HEK293T (cell line): ENCODE results near the gene P2RY2.

Source experiments
- CTCF ChIA-PET: fragments of 350-600 bp; formaldehyde crosslinking; extraction: SDS; loops from one replicate; lab custom pipeline; 2021; ENCODE audit warnings: antibody characterized with exemption, inconsistent platforms; lab: Yijun Ruan, JAX
- POLR2A ChIA-PET: fragments of 350-600 bp; formaldehyde crosslinking; extraction: SDS; loops from one replicate; lab custom pipeline; 2020; ENCODE audit warnings: antibody characterized with exemption, inconsistent platforms; lab: Yijun Ruan, JAX
- DNase-seq: peaks from one replicate; pipeline ENCODE4 v3.0.0; 2012; ENCODE audit warnings: mixed read lengths; ENCODE audit errors: extremely low spot score
- ARNT ChIP-seq: fragments of 450-650 bp; IDR thresholded peaks from 2 replicates; pipeline ENCODE4 v1.6.1; 2017; ENCODE audit warnings: mild to moderate bottlenecking
- BHLHE40 ChIP-seq: fragments of 450-650 bp; IDR thresholded peaks from 2 replicates; pipeline ENCODE4 v1.6.1; 2016; ENCODE audit warnings: mild to moderate bottlenecking, moderate library complexity, borderline replicate concordance
- CTBP1 ChIP-seq: fragments of 450-650 bp; IDR thresholded peaks from 2 replicates; pipeline ENCODE4 v1.6.1; 2016; ENCODE audit warnings: borderline replicate concordance
- ELF4 ChIP-seq: fragments of 450-650 bp; IDR thresholded peaks from 2 replicates; pipeline ENCODE4 v1.6.1; 2017; ENCODE audit warnings: antibody characterized with exemption
- FOXA1 ChIP-seq: fragments of 450-650 bp; IDR thresholded peaks from 2 replicates; pipeline ENCODE4 v1.6.1; 2016; ENCODE audit warnings: mild to moderate bottlenecking
- FOXK2 ChIP-seq: fragments of 450-650 bp; IDR thresholded peaks from 2 replicates; pipeline ENCODE4 v1.6.1; 2016; ENCODE audit warnings: mild to moderate bottlenecking
- FOXM1 ChIP-seq: fragments of 450-650 bp; IDR thresholded peaks from 2 replicates; pipeline ENCODE4 v1.6.1; 2017; ENCODE audit warnings: mild to moderate bottlenecking, borderline replicate concordance
- HDGF ChIP-seq: fragments of 450-650 bp; IDR thresholded peaks from 2 replicates; pipeline ENCODE4 v1.6.1; 2017; ENCODE audit warnings: antibody characterized with exemption, borderline replicate concordance
- L3MBTL2 ChIP-seq: fragments of 450-650 bp; conservative IDR thresholded peaks from 2 replicates; pipeline ENCODE4 v1.6.1; 2016; ENCODE audit warnings: mild to moderate bottlenecking
- LEF1 ChIP-seq: fragments of 450-650 bp; IDR thresholded peaks from 2 replicates; pipeline ENCODE4 v1.6.1; 2017; ENCODE audit warnings: mild to moderate bottlenecking, borderline replicate concordance
- NFRKB ChIP-seq: fragments of 450-650 bp; IDR thresholded peaks from 2 replicates; pipeline ENCODE4 v1.6.1; 2016; ENCODE audit warnings: mild to moderate bottlenecking, moderate library complexity
- PKNOX1 ChIP-seq: fragments of 450-650 bp; IDR thresholded peaks from 2 replicates; pipeline ENCODE4 v1.6.1; 2016
- SP1 ChIP-seq: fragments of 450-650 bp; IDR thresholded peaks from 2 replicates; pipeline ENCODE4 v1.6.1; 2017
- SUZ12 ChIP-seq: fragments of 450-650 bp; IDR thresholded peaks from 2 replicates; pipeline ENCODE4 v1.6.1; 2016; ENCODE audit warnings: mild to moderate bottlenecking
- TARDBP ChIP-seq: fragments of 450-650 bp; IDR thresholded peaks from 2 replicates; pipeline ENCODE4 v1.6.1; 2016
- ZNF384 ChIP-seq: fragments of 450-650 bp; IDR thresholded peaks from 2 replicates; pipeline ENCODE4 v1.6.1; 2016

Gene P2RY2

GRCh38 chr11:73189723-73190556 lies 28.1 kb upstream of the P2RY2 start:
- DNase-seq = no peak
- ChIA-PET POLR2A (no interaction called here), CTCF (no interaction called here)
- no peak for TF ChIP-seq NFRKB
- no peak for TF ChIP-seq LEF1
- TF ChIP-seq ELF4 = no peak
- no peak for TF ChIP-seq CTBP1
- TF ChIP-seq HDGF = no peak
- TF ChIP-seq SP1 = no peak
- TF ChIP-seq L3MBTL2 = no peak
- no peak for TF ChIP-seq BHLHE40
- TF ChIP-seq ZNF384 = no peak
- no peak for TF ChIP-seq ARNT
- TF ChIP-seq FOXK2 = no peak
- no peak for TF ChIP-seq SUZ12

- TF ChIP-seq SUZ12 (no peak), ARNT (no peak), ZNF384 (no peak), PKNOX1 (no peak), TARDBP (no peak), LEF1 (no peak), HDGF (no peak), FOXK2 (no peak), FOXA1 (no peak), L3MBTL2 (no peak), BHLHE40 (no peak), ELF4 (no peak), SP1 (no peak), NFRKB (no peak), CTBP1 (no peak), FOXM1 (no peak)
- DNase-seq = no peak
- POLR2A ChIA-PET = no interaction called here
- CTCF ChIA-PET = interaction anchor here (0.7 kb wide), 1 partner anchor 400 kb away, joined by 3 read pairs; no protein-coding TSS in a partner anchor
Measured at GRCh38 chr11:73190557-73190885, 27.6 kb upstream of the P2RY2 start.

GRCh38 chr11:73191151-73191550 lies 26.9 kb upstream of the P2RY2 start:
- ChIA-PET CTCF (interaction anchor here (0.7 kb wide), 3 partner anchors 14 to 401 kb away, joined by 3 read pairs; no protein-coding TSS in a partner anchor), POLR2A (interaction anchor here (0.9 kb wide), 1 partner anchor 350 kb away, joined by 3 read pairs; no protein-coding TSS in a partner anchor)
- DNase-seq = no peak
- TF ChIP-seq PKNOX1 (no peak), TARDBP (no peak), HDGF (no peak), ELF4 (no peak), CTBP1 (no peak), FOXM1 (no peak)

- ChIA-PET POLR2A (no interaction called here), CTCF (no interaction called here)
Measured at GRCh38 chr11:73192272-73192671, 25.8 kb upstream of the P2RY2 start.

GRCh38 chr11:73193251-73194033 lies 24.6 kb upstream of the P2RY2 start:
- ChIA-PET POLR2A (no interaction called here), CTCF (no interaction called here)
- TF ChIP-seq PKNOX1 (no peak), HDGF (no peak), ARNT (no peak), BHLHE40 (no peak), FOXM1 (no peak), SP1 (no peak), FOXA1 (no peak), FOXK2 (no peak), L3MBTL2 (no peak)
- DNase-seq = no peak

More at GRCh38 chr11:73192272-73192671, 25.8 kb upstream of the P2RY2 start:
- DNase-seq = no peak
- TF ChIP-seq CTBP1 (no peak), TARDBP (no peak), HDGF (no peak), LEF1 (no peak), L3MBTL2 (no peak), SP1 (no peak)
